BE2C (cell line): Measurements from ENCODE around the gene USP17L24. TPM values are rescaled to one million over a fixed set of nuclear protein-coding genes. Genes with fewer than 3 reads are reported as not detected.
"Not testable (repeated sequence)": the region's sequence is repeated elsewhere in the genome, so short reads cannot be mapped to it uniquely, and the experiment has no call there.

Experiments
- DNase-seq: peaks from one replicate; pipeline ENCODE4 v3.0.0-alpha.2; 2020
- H3K27me3 ChIP-seq: fragments of 250-450 bp; sonication (Bioruptor Pico); 2 replicates; pipeline ENCODE4 v1.5.1; 2020; ENCODE audit warnings: mild to moderate bottlenecking
- H3K36me3 ChIP-seq: fragments of 250-450 bp; sonication (Bioruptor Pico); 2 replicates; pipeline ENCODE4 v1.5.1; 2020; ENCODE audit warnings: mild to moderate bottlenecking
- H3K4me1 ChIP-seq: fragments of 250-450 bp; sonication (Bioruptor Pico); 2 replicates; pipeline ENCODE4 v1.5.1; 2020
- H3K4me3 ChIP-seq: 2 replicates; pipeline ENCODE4 v1.5.1; 2011; ENCODE audit warnings: low read depth, low read length
- H3K9me3 ChIP-seq: fragments of 250-450 bp; sonication (Bioruptor Pico); 2 replicates; pipeline ENCODE4 v1.5.1; 2020
- polyA plus RNA-seq: library from polyadenylated mRNA; unstranded; fragments of >200 nt; gene quantifications from one replicate; pipeline ENCODE4 v1.2.1, GENCODE V29; 2012; ENCODE audit warnings: low read depth, missing spikeins; ENCODE audit not compliant: insufficient read length, insufficient read depth

Gene USP17L24, protein sequence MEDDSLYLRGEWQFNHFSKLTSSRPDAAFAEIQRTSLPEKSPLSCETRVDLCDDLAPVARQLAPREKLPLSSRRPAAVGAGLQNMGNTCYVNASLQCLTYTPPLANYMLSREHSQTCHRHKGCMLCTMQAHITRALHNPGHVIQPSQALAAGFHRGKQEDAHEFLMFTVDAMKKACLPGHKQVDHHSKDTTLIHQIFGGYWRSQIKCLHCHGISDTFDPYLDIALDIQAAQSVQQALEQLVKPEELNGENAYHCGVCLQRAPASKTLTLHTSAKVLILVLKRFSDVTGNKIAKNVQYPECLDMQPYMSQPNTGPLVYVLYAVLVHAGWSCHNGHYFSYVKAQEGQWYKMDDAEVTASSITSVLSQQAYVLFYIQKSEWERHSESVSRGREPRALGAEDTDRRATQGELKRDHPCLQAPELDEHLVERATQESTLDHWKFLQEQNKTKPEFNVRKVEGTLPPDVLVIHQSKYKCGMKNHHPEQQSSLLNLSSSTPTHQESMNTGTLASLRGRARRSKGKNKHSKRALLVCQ
- not detected for polyA plus RNA-seq

GRCh38 chr4:9324865-9325264, at the start of gene USP17L24:
USP17L24 (plus strand) TSS chr4:9325165; CDS start chr4:9325165, 0 bp downstream.
- H3K36me3 ChIP-seq, H3K4me3 ChIP-seq, DNase-seq, H3K27me3 ChIP-seq, H3K4me1 ChIP-seq, H3K9me3 ChIP-seq: not testable (repeated sequence)

DNA sequence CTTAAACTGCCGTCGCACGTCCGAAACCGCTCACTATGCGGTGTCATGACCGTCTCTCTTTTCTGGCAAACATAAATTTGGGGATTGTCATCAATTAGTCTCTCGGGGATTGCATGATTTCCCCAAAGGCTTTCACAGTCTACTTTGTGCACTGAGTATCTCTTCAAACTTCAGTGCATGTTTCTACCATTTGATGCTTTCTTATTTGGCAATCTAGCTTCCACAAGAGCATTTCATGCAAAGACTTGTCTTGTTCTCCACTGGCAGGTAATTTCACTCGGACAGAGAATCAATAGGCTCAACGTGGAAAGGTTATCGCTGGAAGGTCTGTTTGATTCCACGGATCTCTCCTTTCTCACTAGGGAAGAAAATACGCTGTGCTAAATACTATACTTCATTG, 774 bp upstream of the USP17L24 start:
- not testable (repeated sequence) for H3K4me1 ChIP-seq, H3K9me3 ChIP-seq, DNase-seq, H3K27me3 ChIP-seq, H3K36me3 ChIP-seq, H3K4me3 ChIP-seq

DNA sequence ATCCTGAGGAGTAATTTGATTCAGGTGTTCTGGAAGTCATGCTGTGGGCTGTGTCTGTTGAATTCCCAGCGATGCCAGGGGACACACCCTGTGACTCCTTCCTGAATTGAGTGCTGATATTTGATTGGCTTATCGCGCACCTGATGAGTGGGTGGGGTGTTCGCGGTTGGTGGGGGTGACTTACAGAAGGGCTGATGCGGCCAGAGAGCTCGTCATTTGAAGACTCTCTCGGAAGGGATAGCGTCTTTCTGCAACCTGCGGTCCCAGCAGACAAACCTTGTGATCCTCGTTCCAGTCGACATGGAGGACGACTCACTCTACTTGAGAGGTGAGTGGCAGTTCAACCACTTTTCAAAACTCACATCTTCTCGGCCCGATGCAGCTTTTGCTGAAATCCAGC, 4.6 kb downstream of the USP17L24 start, which contains the start of gene USP17L25:
TSS of gene USP17L25 (plus strand) at position 301 of the 400 bp plus-strand sequence. CDS start at position 301, 0 bp downstream.
- DNase-seq, H3K9me3 ChIP-seq: not testable (repeated sequence)

DNA sequence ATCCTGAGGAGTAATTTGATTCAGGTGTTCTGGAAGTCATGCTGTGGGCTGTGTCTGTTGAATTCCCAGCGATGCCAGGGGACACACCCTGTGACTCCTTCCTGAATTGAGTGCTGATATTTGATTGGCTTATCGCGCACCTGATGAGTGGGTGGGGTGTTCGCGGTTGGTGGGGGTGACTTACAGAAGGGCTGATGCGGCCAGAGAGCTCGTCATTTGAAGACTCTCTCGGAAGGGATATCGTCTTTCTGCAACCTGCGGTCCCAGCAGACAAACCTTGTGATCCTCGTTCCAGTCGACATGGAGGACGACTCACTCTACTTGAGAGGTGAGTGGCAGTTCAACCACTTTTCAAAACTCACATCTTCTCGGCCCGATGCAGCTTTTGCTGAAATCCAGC, 9.4 kb downstream of the USP17L24 start, which contains the start of gene USP17L26:
TSS of gene USP17L26 (plus strand) at position 301 of the 400 bp plus-strand sequence. CDS start at position 301, 0 bp downstream.
- not testable (repeated sequence) for H3K4me1 ChIP-seq, H3K9me3 ChIP-seq, H3K27me3 ChIP-seq, DNase-seq, H3K4me3 ChIP-seq, H3K36me3 ChIP-seq

More for the DNA sequence above, 4.6 kb downstream of the USP17L24 start, which contains the start of gene USP17L25:
- not testable (repeated sequence) for H3K36me3 ChIP-seq, H3K4me3 ChIP-seq, H3K27me3 ChIP-seq, H3K4me1 ChIP-seq

- not testable (repeated sequence) for H3K4me3 ChIP-seq, DNase-seq, H3K9me3 ChIP-seq, H3K36me3 ChIP-seq, H3K4me1 ChIP-seq, H3K27me3 ChIP-seq
These were observed 14.1 kb downstream of the USP17L24 start, which contains the start of gene USP17L5 for GRCh38 chr4:9339103-9339502. USP17L5 (plus strand) TSS chr4:9339403; CDS start chr4:9339403, 0 bp downstream.

- H3K36me3 ChIP-seq, H3K4me3 ChIP-seq, H3K27me3 ChIP-seq, H3K4me1 ChIP-seq, DNase-seq, H3K9me3 ChIP-seq: not testable (repeated sequence)
These were observed 18.9 kb downstream of the USP17L24 start, which contains the start of gene USP17L27 for GRCh38 chr4:9343848-9344247. USP17L27 (plus strand) TSS chr4:9344148; CDS start chr4:9344148, 0 bp downstream.

GRCh38 chr4:9348593-9348992, 23.6 kb downstream of the USP17L24 start, which contains the start of gene USP17L28:
USP17L28 (plus strand) TSS chr4:9348893; CDS start chr4:9348893, 0 bp downstream.
- H3K36me3 ChIP-seq, H3K4me3 ChIP-seq, H3K27me3 ChIP-seq, H3K9me3 ChIP-seq, DNase-seq, H3K4me1 ChIP-seq: not testable (repeated sequence)

DNA sequence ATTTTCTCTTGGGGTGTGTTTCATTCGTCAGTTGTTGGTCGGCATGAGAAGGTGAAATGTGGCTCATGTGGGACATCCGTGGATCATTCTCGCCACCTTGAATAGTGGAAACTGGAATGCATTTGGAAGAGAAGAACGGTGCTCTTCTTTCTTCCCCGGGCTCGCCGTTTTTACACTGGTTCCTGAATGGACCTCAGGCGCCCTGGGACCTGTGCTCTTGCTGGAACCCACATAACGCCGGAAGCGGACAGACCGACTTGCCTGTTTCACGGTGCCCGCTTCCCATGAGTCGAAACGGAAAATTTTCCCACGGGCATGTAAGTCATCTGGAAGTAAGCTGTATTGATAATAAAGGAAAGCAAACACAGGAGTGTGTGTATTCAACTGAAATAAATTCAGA, 25.9 kb downstream of the USP17L24 start:
- H3K4me1 ChIP-seq, H3K4me3 ChIP-seq, H3K27me3 ChIP-seq, H3K36me3 ChIP-seq, H3K9me3 ChIP-seq: not testable (repeated sequence)
- peak; percentile 33 for DNase-seq

DNA sequence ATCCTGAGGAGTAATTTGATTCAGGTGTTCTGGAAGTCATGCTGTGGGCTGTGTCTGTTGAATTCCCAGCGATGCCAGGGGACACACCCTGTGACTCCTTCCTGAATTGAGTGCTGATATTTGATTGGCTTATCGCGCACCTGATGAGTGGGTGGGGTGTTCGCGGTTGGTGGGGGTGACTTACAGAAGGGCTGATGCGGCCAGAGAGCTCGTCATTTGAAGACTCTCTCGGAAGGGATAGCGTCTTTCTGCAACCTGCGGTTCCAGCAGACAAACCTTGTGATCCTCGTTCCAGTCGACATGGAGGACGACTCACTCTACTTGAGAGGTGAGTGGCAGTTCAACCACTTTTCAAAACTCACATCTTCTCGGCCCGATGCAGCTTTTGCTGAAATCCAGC, 28.4 kb downstream of the USP17L24 start, which contains the start of gene USP17L29:
TSS of gene USP17L29 (plus strand) at position 301 of the 400 bp plus-strand sequence. CDS start at position 301, 0 bp downstream.
- H3K36me3 ChIP-seq, H3K4me1 ChIP-seq, H3K4me3 ChIP-seq, DNase-seq, H3K9me3 ChIP-seq, H3K27me3 ChIP-seq: not testable (repeated sequence)

GRCh38 chr4:9362829-9363228, 37.9 kb downstream of the USP17L24 start, which contains the start of gene USP17L30:
USP17L30 (plus strand) TSS chr4:9363129; CDS start chr4:9363129, 0 bp downstream.
- not testable (repeated sequence) for H3K4me3 ChIP-seq, H3K9me3 ChIP-seq, H3K27me3 ChIP-seq, DNase-seq, H3K36me3 ChIP-seq, H3K4me1 ChIP-seq
